HG02759 (cell line): ENCODE results near the gene RSBN1.
"Not testable (repeated sequence)": the region's sequence is repeated elsewhere in the genome, so short reads cannot be mapped to it uniquely, and the experiment has no call there.

ENCODE experiments used
- ATAC-seq: cut with Tn5 transposase; IDR thresholded peaks from one replicate; pipeline ENCODE4 v1.9.1; 2021; ENCODE audit warnings: mild to moderate bottlenecking, moderate library complexity; ENCODE audit not compliant: unreplicated experiment

RSBN1 gene

GRCh38 chr1:113811888-113812660 is at the start of gene RSBN1:
Gene RSBN1 (minus strand): TSS chr1:113812476. CDS start chr1:113812412, 64 bp downstream.
- peak; percentile 93 for ATAC-seq

GRCh38 chr1:113861641-113862040 is 49.4 kb upstream of the RSBN1 start:
- no peak for ATAC-seq

GRCh38 chr1:113860891-113861290 is 48.6 kb upstream of the RSBN1 start:
- no peak for ATAC-seq

GRCh38 chr1:113859478-113860175 is 47.4 kb upstream of the RSBN1 start:
- peak; percentile 85 for ATAC-seq

- ATAC-seq: no peak
Measured at GRCh38 chr1:113858982-113859381, 46.7 kb upstream of the RSBN1 start.

GRCh38 chr1:113858418-113858817 is 46.1 kb upstream of the RSBN1 start:
- peak; percentile 43 for ATAC-seq

GRCh38 chr1:113857776-113858175 is 45.5 kb upstream of the RSBN1 start:
- ATAC-seq: no peak

GRCh38 chr1:113856401-113856790 is 44.1 kb upstream of the RSBN1 start:
- no peak for ATAC-seq

- no peak for ATAC-seq
Measured at GRCh38 chr1:113855630-113856400, 43.5 kb upstream of the RSBN1 start.

GRCh38 chr1:113854234-113854633 is 42.0 kb upstream of the RSBN1 start:
- no peak for ATAC-seq

GRCh38 chr1:113852694-113853093 is 40.4 kb upstream of the RSBN1 start:
- ATAC-seq: not testable (repeated sequence)

- ATAC-seq: no peak
Measured at GRCh38 chr1:113850127-113850796, 38.0 kb upstream of the RSBN1 start.

- no peak for ATAC-seq
Measured at GRCh38 chr1:113849072-113849471, 36.8 kb upstream of the RSBN1 start.

GRCh38 chr1:113846391-113847035 is 34.2 kb upstream of the RSBN1 start:
- no peak for ATAC-seq

GRCh38 chr1:113836534-113836933 is 24.3 kb upstream of the RSBN1 start:
- ATAC-seq: no peak

- no peak for ATAC-seq
Measured at GRCh38 chr1:113835686-113836290, 23.5 kb upstream of the RSBN1 start.

- no peak for ATAC-seq
Measured at GRCh38 chr1:113834716-113835115, 22.4 kb upstream of the RSBN1 start.

- ATAC-seq: no peak
Measured at GRCh38 chr1:113830039-113830438, 17.8 kb upstream of the RSBN1 start.

GRCh38 chr1:113821916-113822315 is 9.6 kb upstream of the RSBN1 start:
- no peak for ATAC-seq

GRCh38 chr1:113818578-113818977 is 6.3 kb upstream of the RSBN1 start:
- no peak for ATAC-seq
